Measurements from ENCODE around the gene CCM2.

CCM2 gene

GRCh38 chr7:44969049-44969700 lies 30.8 kb upstream of the CCM2 start:
- Histone ChIP-seq H3K4me3 (ENCODE audit: severe bottlenecking) (no peak overlapping the region), H3K4me1 (ENCODE audit: insufficient read depth, poor library complexity, severe bottlenecking) (no peaks in the 10 kb centered on the region), H3K36me3 (ENCODE audit: low read depth) (no peaks in the 10 kb centered on the region), H3K27me3 (ENCODE audit: insufficient read depth, poor library complexity, severe bottlenecking) (no peaks in the 10 kb centered on the region), H3K27ac (ENCODE audit: poor library complexity, severe bottlenecking) (no peak overlapping the region), H3K9me3 (ENCODE audit: severe bottlenecking) (no peaks in the 10 kb centered on the region)
- ATAC-seq (ENCODE audit: low read depth) (no peak), DNase-seq (ENCODE audit: low spot score) (peak; percentile 28)
- TF ChIP-seq CTCF (IDR thresholded peaks at IDR 0.05; ENCODE audit: poor library complexity, severe bottlenecking), result no peak

- no peaks in the 10 kb centered on the region for H3K9me3 ChIP-seq (ENCODE audit: severe bottlenecking)
- DNase-seq (ENCODE audit: low spot score) (peak; percentile 47), ATAC-seq (ENCODE audit: low read depth) (no peak)
- H3K27ac ChIP-seq (ENCODE audit: poor library complexity, severe bottlenecking), result no peak overlapping the region
- no peak for TF ChIP-seq CTCF (IDR thresholded peaks at IDR 0.05; ENCODE audit: poor library complexity, severe bottlenecking)
- no peaks in the 10 kb centered on the region for H3K4me1 ChIP-seq (ENCODE audit: insufficient read depth, poor library complexity, severe bottlenecking)
- H3K36me3 ChIP-seq (ENCODE audit: low read depth), result no peaks in the 10 kb centered on the region
- no peaks in the 10 kb centered on the region for H3K27me3 ChIP-seq (ENCODE audit: insufficient read depth, poor library complexity, severe bottlenecking)
- H3K4me3 ChIP-seq (ENCODE audit: severe bottlenecking), result no peak overlapping the region
Observed at GRCh38 chr7:44969701-44970522, 30.1 kb upstream of the CCM2 start.

- TF ChIP-seq CTCF (IDR thresholded peaks at IDR 0.05; ENCODE audit: poor library complexity, severe bottlenecking), result no peak
- H3K36me3 ChIP-seq (ENCODE audit: low read depth), result no peaks in the 10 kb centered on the region
- H3K4me1 ChIP-seq (ENCODE audit: insufficient read depth, poor library complexity, severe bottlenecking), result no peaks in the 10 kb centered on the region
Observed at GRCh38 chr7:44970523-44971051, 29.4 kb upstream of the CCM2 start.

GRCh38 chr7:44971188-44971901 lies 28.7 kb upstream of the CCM2 start:
- Histone ChIP-seq H3K4me3 (ENCODE audit: severe bottlenecking) (no peak overlapping the region), H3K9me3 (ENCODE audit: severe bottlenecking) (no peaks in the 10 kb centered on the region), H3K27ac (ENCODE audit: poor library complexity, severe bottlenecking) (no peak overlapping the region), H3K4me1 (ENCODE audit: insufficient read depth, poor library complexity, severe bottlenecking) (no peaks in the 10 kb centered on the region), H3K36me3 (ENCODE audit: low read depth) (no peaks in the 10 kb centered on the region), H3K27me3 (ENCODE audit: insufficient read depth, poor library complexity, severe bottlenecking) (no peaks in the 10 kb centered on the region)
- TF ChIP-seq CTCF (IDR thresholded peaks at IDR 0.05; ENCODE audit: poor library complexity, severe bottlenecking), result no peak
- ATAC-seq (ENCODE audit: low read depth), result no peak
- no peak for DNase-seq (ENCODE audit: low spot score)

More at GRCh38 chr7:44970523-44971051, 29.4 kb upstream of the CCM2 start:
- Histone ChIP-seq H3K27ac (ENCODE audit: poor library complexity, severe bottlenecking) (no peak overlapping the region), H3K27me3 (ENCODE audit: insufficient read depth, poor library complexity, severe bottlenecking) (no peaks in the 10 kb centered on the region), H3K4me3 (ENCODE audit: severe bottlenecking) (no peak overlapping the region), H3K9me3 (ENCODE audit: severe bottlenecking) (no peaks in the 10 kb centered on the region)
- DNase-seq (ENCODE audit: low spot score) (no peak), ATAC-seq (ENCODE audit: low read depth) (no peak)

All from RWPE2 (cell line).